Duodenal mucosa (tissue), 2 donors: ENCODE measurements around the gene PAX5.

Experiments
- H3K27ac ChIP-seq: one replicate; pipeline ENCODE4 v1.7.0; 2013; ENCODE audit warnings: low read depth, low read length
- H3K27me3 ChIP-seq, 2 donors: one replicate each; pipeline ENCODE4 v1.7.0; 2013; ENCODE audit warnings: low read length in 2 of 2, control low read depth in 1 of 2; ENCODE audit not compliant: insufficient read depth in 2 of 2, control insufficient read depth in 1 of 2
- H3K36me3 ChIP-seq, 2 donors: one replicate each; pipeline ENCODE4 v1.7.0; 2013; ENCODE audit warnings: low read length in 2 of 2, control low read depth in 1 of 2; ENCODE audit not compliant: insufficient read depth in 2 of 2, control insufficient read depth in 1 of 2
- H3K4me1 ChIP-seq, 2 donors: one replicate each; pipeline ENCODE4 v1.7.0; 2013; ENCODE audit warnings: low read length in 2 of 2, control low read depth in 1 of 2; ENCODE audit not compliant: insufficient read depth in 2 of 2, control insufficient read depth in 1 of 2
- H3K4me3 ChIP-seq, 2 donors: one replicate each; pipeline ENCODE4 v1.7.0; 2013; ENCODE audit warnings: low read length in 2 of 2, low read depth in 1 of 2
- H3K9ac ChIP-seq, 2 donors: one replicate each; pipeline ENCODE4 v1.7.0; 2013; ENCODE audit warnings: low read length in 2 of 2, low read depth in 1 of 2
- H3K9me3 ChIP-seq, 2 donors: one replicate each; pipeline ENCODE4 v1.7.0; 2013; ENCODE audit warnings: low read length in 2 of 2, control low read depth in 1 of 2; ENCODE audit not compliant: control insufficient read depth in 1 of 2

The PAX5 gene

GRCh38 chr9:36884721-36885120, 149.3 kb downstream of the PAX5 start:
- Histone ChIP-seq H3K36me3 (no peaks in the 10 kb centered on the region), H3K27ac (no peak overlapping the region), H3K4me1 (no peaks in the 10 kb centered on the region), H3K9ac (no peak overlapping the region), H3K27me3 (no peaks in the 10 kb centered on the region), H3K9me3 (no peaks in the 10 kb centered on the region), H3K4me3 (no peak overlapping the region)

GRCh38 chr9:36882594-36882993, 151.5 kb downstream of the PAX5 start:
- Histone ChIP-seq H3K9ac (no peak overlapping the region), H3K27ac (no peak overlapping the region), H3K9me3 (no peaks in the 10 kb centered on the region), H3K4me3 (no peak overlapping the region), H3K27me3 (peaks cover 0 to 2% of the 10 kb centered on the region in 2 donors), H3K4me1 (no peaks in the 10 kb centered on the region), H3K36me3 (no peaks in the 10 kb centered on the region)

- Histone ChIP-seq H3K36me3 (no peaks in the 10 kb centered on the region), H3K9me3 (no peaks in the 10 kb centered on the region), H3K4me3 (no peak overlapping the region), H3K4me1 (no peaks in the 10 kb centered on the region), H3K27ac (no peak overlapping the region), H3K27me3 (peaks cover 0 to 2% of the 10 kb centered on the region in 2 donors), H3K9ac (no peak overlapping the region)
These were observed 152.2 kb downstream of the PAX5 start for GRCh38 chr9:36881743-36882441.

GRCh38 chr9:36881316-36881715, 152.8 kb downstream of the PAX5 start:
- peaks cover 0 to 2% of the 10 kb centered on the region in 2 donors for H3K27me3 ChIP-seq
- no peaks in the 10 kb centered on the region for H3K36me3 ChIP-seq
- H3K4me1 ChIP-seq = no peaks in the 10 kb centered on the region
- no peak overlapping the region for H3K27ac ChIP-seq
- no peaks in the 10 kb centered on the region for H3K9me3 ChIP-seq
- H3K9ac ChIP-seq = no peak overlapping the region
- H3K4me3 ChIP-seq = no peak overlapping the region

GRCh38 chr9:36880075-36880474, 154.0 kb downstream of the PAX5 start:
- no peak overlapping the region for H3K9ac ChIP-seq
- no peaks in the 10 kb centered on the region for H3K9me3 ChIP-seq
- no peak overlapping the region for H3K27ac ChIP-seq
- peaks cover 0 to 2% of the 10 kb centered on the region in 2 donors for H3K27me3 ChIP-seq
- no peaks in the 10 kb centered on the region for H3K4me1 ChIP-seq
- H3K4me3 ChIP-seq = no peak overlapping the region
- H3K36me3 ChIP-seq = no peaks in the 10 kb centered on the region

- Histone ChIP-seq H3K4me3 (no peak overlapping the region), H3K36me3 (no peaks in the 10 kb centered on the region), H3K27ac (no peak overlapping the region), H3K9ac (no peak overlapping the region), H3K9me3 (no peaks in the 10 kb centered on the region), H3K27me3 (peaks cover 0 to 2% of the 10 kb centered on the region in 2 donors), H3K4me1 (no peaks in the 10 kb centered on the region)
These were observed 154.8 kb downstream of the PAX5 start for GRCh38 chr9:36878986-36879982.

GRCh38 chr9:36877239-36877638, 156.8 kb downstream of the PAX5 start:
- Histone ChIP-seq H3K36me3 (no peaks in the 10 kb centered on the region), H3K27me3 (peaks cover 0 to 2% of the 10 kb centered on the region in 2 donors), H3K9me3 (no peaks in the 10 kb centered on the region), H3K4me1 (no peaks in the 10 kb centered on the region), H3K9ac (no peak overlapping the region), H3K27ac (no peak overlapping the region), H3K4me3 (no peak overlapping the region)

- Histone ChIP-seq H3K9me3 (no peaks in the 10 kb centered on the region), H3K9ac (no peak overlapping the region), H3K27ac (no peak overlapping the region), H3K36me3 (no peaks in the 10 kb centered on the region), H3K4me3 (no peak overlapping the region), H3K4me1 (no peaks in the 10 kb centered on the region), H3K27me3 (peaks cover 0 to 2% of the 10 kb centered on the region in 2 donors)
These were observed 158.0 kb downstream of the PAX5 start for GRCh38 chr9:36876056-36876455.

GRCh38 chr9:36874921-36875320, 159.1 kb downstream of the PAX5 start:
- Histone ChIP-seq H3K9me3 (no peaks in the 10 kb centered on the region), H3K4me1 (no peaks in the 10 kb centered on the region), H3K9ac (no peak overlapping the region), H3K36me3 (no peaks in the 10 kb centered on the region), H3K4me3 (no peak overlapping the region), H3K27ac (no peak overlapping the region), H3K27me3 (peaks cover 0 to 2% of the 10 kb centered on the region in 2 donors)

- H3K4me3 ChIP-seq = no peak overlapping the region
- no peak overlapping the region for H3K9ac ChIP-seq
- H3K27ac ChIP-seq = no peak overlapping the region
- no peaks in the 10 kb centered on the region for H3K36me3 ChIP-seq
- H3K27me3 ChIP-seq = peaks cover 0 to 2% of the 10 kb centered on the region in 2 donors
- no peaks in the 10 kb centered on the region for H3K9me3 ChIP-seq
- no peaks in the 10 kb centered on the region for H3K4me1 ChIP-seq
These were observed 159.8 kb downstream of the PAX5 start for GRCh38 chr9:36874261-36874660.
